ENCODE measurements around the gene DAGLB.

- TF ChIP-seq, protein P1, sequence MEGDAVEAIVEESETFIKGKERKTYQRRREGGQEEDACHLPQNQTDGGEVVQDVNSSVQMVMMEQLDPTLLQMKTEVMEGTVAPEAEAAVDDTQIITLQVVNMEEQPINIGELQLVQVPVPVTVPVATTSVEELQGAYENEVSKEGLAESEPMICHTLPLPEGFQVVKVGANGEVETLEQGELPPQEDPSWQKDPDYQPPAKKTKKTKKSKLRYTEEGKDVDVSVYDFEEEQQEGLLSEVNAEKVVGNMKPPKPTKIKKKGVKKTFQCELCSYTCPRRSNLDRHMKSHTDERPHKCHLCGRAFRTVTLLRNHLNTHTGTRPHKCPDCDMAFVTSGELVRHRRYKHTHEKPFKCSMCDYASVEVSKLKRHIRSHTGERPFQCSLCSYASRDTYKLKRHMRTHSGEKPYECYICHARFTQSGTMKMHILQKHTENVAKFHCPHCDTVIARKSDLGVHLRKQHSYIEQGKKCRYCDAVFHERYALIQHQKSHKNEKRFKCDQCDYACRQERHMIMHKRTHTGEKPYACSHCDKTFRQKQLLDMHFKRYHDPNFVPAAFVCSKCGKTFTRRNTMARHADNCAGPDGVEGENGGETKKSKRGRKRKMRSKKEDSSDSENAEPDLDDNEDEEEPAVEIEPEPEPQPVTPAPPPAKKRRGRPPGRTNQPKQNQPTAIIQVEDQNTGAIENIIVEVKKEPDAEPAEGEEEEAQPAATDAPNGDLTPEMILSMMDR (IDR thresholded peaks at IDR 0.05) = no peak
- no peak for TF ChIP-seq POLR2A (IDR thresholded peaks at IDR 0.05; ENCODE audit: low read depth)
- TF ChIP-seq POLR2AphosphoS5 (IDR thresholded peaks at IDR 0.05) = no peak
- TF ChIP-seq EP300 (IDR thresholded peaks at IDR 0.05) = no peak
Observed at GRCh38 chr7:6423942-6424701, 23.6 kb downstream of the DAGLB start.
